T47D (cell line): ENCODE data around the gene LRIG1.

Source experiments
- DNase-seq, 2 experiments: peaks; one replicate each; pipeline versions ENCODE4 v3.0.0 to v3.0.0-alpha.2; 2011 to 2012; ENCODE audit warnings: low read depth in 1 of 2, low spot score in 1 of 2
- JUND ChIP-seq: IDR thresholded peaks from 2 replicates; pipeline ENCODE4 v1.6.1; 2012; ENCODE audit warnings: low read depth
- in situ Hi-C: cut with HindIII; loops from 2 replicates; pipeline ENCODE4 v1.10.0; 2016; ENCODE audit warnings: low sequenced_read_pairs, low pct_unique_long_range_greater_than_20kb

LRIG1 gene

GRCh38 chr3:66492071-66492470 lies 8.8 kb downstream of the LRIG1 start:
- in situ Hi-C loops = no loop called here
- TF ChIP-seq JUND = no peak
- no peak for DNase-seq

- no peak for TF ChIP-seq JUND
- in situ Hi-C loops = no loop called here
- no peak for DNase-seq
Observed at GRCh38 chr3:66490984-66491383, 9.8 kb downstream of the LRIG1 start.

- in situ Hi-C loops = no loop called here
- DNase-seq = no peak
- no peak for TF ChIP-seq JUND
Observed at GRCh38 chr3:66490214-66490613, 10.6 kb downstream of the LRIG1 start.

DNA sequence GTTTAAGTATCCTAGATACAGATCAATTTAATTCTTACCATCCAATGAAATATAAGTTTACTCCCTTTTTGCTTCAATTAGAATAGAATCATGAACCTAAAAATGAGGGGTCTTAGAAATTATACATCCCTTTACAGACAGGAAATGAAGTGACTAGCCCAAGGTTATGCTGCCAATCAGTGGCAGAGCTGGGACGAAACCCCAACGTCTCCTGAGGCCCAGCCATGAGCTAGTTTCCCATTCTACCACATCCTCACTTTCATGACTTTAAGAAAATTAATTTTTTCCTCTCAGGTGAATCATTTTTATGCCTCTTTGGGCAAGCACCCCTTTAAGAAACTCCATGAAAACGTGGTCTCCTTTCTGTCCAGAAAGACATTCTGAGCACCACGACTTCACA lies 11.2 kb downstream of the LRIG1 start:
- no peak for TF ChIP-seq JUND
- DNase-seq = no peak
- in situ Hi-C loops = no loop called here

- no peak for TF ChIP-seq JUND
- in situ Hi-C loops = no loop called here
- no peak for DNase-seq
Observed at GRCh38 chr3:66489115-66489514, 11.7 kb downstream of the LRIG1 start.

DNA sequence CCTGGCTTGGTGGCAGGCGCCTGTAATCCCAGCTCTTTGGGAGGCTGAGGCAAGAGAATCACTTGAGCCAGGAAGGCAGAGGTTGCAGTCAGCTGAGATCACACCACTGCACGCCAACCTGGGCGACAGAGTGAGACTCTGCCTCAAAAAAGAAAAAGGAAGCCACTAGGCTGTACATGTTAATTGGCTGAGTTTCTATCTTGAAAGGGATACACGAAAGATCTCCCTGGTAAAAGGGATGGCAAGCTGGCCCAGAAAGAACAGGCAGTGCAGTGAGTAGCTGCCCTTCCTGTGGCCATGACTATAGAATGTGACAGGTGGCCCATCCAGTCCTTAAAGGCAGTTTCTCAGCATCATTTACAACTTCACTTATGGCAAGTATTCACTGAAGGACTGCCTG lies 12.3 kb downstream of the LRIG1 start:
- no peak for TF ChIP-seq JUND
- in situ Hi-C loops = no loop called here
- no peak for DNase-seq

DNA sequence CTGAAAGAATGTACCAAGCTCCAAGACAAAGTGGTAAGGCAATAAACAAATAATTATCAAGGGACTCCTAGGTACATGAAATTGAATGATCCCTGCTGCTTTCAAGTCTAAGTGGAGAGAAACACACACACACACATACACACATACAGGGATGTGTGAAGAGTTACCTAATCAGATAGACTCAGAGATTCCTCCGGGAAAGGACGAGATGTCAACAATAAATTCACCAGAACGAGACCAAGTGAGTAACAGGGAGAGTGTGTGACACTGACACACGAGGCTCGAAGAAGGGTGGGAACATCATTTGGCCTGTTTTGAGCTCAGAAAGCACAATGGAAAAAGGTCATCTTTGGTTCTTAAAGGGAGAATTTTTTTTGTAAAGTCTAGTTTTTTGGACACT lies 13.4 kb downstream of the LRIG1 start:
- DNase-seq = no peak
- in situ Hi-C loops = no loop called here
- no peak for TF ChIP-seq JUND

DNA sequence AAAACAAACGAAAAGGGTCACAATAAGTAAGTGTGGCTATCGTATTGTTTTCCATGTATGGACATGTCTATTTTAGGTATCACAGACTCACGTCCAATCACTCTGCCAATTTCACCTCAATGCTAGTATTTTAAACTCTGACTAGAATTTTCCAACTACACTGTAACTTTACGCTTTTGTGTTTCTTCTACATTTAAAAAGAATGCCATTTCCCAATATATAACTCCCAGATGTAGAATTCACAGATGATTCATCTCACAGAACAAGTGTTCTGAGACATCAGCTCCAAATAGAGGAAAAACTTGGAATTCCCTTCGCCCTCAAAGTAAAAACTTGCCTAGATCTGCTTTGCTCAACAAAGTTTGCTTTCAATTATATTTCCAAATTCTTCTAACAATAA lies 14.2 kb downstream of the LRIG1 start:
- TF ChIP-seq JUND = no peak
- no peak for DNase-seq
- in situ Hi-C loops = no loop called here

DNA sequence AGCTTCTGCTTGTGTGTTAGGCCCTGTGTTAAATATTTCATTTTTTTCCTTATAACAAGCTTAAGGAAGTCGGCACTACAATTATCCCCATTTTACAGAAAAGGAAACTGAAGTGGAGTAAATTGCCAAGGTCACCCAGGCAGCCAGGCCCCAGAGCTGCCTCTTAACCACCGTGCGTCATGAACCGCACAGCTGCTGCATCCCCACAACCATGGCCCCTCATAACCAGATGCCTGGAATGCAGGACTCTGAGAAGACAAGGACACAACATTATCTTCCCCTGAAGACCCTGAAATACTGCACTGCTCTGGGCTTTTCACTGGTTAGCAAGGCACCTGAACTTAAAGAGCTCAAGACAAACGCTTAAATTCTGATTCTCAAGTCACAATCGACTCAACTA lies 14.6 kb downstream of the LRIG1 start:
- DNase-seq = no peak
- TF ChIP-seq JUND = no peak
- in situ Hi-C loops = no loop called here

DNA sequence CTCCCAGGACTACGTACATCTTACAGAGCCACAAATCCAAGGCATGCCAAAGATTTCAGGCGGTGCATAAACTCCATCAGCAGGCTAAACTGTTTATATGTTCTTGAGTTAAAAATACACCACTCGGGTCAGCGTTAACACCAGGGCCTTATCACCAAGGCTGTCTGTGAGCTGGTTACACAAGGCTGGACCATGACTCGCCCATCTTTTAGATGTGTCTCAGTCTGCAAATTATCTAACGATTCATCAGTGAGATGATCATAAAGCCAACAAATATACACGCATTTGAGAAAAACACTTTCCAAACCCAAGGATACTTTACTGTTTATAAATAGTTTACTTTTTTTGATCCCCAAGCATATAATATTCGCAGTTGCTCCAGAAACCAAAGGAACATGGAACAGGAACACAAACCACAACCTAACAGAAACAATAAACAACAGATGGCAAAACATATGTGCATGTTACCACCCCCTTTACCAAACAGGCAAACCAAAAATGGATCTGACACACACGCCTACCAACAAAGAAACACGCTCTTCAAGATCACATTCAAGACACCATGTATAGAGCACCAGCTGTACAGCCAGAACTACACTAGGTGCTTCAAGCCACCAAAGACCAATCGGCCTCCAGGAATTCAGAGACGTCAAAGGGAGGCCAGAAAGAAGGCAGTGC lies 15.4 kb downstream of the LRIG1 start:
- DNase-seq = no peak
- in situ Hi-C loops = no loop called here

DNA sequence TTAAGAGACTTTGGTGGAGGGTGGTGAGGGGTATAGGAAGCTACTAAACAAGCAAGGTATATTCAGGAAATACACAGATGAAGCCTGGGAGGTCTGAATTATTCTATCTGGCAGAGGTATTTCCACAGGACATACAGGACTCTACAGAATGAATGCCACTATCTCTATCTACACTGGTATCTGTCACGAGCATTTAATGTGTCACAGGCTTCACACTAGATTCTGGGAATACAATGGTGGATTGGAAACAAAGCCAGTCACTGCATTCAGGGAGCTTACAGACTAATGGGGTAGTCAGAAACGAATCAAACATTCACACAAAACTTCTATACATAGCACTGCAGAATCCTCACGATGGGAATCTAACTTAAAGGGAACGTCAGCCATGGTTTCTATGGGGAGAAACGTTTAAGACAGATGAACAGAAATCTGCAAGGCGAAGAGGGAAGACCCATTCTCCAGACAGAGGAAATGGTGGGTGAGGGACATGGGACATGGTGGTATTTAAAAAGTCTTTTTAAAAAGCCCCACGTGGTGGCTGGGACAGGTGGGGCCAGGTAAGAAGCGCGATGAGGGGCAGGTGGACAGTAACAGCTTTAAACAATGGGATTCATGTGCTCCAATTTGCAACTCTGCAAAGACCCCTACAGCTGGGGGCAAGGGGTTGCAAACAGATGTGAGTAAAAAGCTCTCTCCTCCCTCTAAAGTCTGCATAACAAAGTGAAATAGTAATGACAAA lies 16.5 kb downstream of the LRIG1 start:
- no peak for TF ChIP-seq JUND
- no peak for DNase-seq
- in situ Hi-C loops = no loop called here

More for the DNA sequence above, 15.4 kb downstream of the LRIG1 start:
- no peak for TF ChIP-seq JUND

DNA sequence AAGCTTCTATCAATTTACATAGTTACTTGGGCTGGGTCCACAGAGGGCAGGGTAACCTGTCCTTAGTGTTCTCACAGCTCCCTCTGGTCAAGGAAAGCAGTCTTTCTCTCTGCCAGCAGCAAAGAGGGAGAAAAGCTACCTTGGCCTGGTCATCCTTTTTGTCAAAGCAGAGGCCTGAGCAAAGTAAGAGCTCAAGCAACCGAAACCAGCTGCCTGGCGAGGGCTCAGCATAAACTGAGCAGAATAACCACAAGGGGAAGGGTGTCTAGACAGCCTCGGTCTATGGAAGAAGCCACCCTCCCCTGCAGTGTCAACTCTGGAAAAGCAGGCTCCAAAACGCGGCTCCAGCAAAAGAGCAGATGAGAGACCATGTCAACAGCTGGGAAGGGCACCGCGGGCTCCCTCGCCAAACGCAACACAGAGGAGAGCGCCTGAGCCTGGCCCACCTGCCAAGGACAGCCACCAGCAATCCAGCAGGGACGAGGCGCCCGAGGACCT lies 17.4 kb downstream of the LRIG1 start:
- no peak for TF ChIP-seq JUND
- in situ Hi-C loops = no loop called here
- DNase-seq = peak in 1 of 2 experiments; percentile 59

GRCh38 chr3:66483006-66483405 lies 17.8 kb downstream of the LRIG1 start:
- DNase-seq = no peak
- in situ Hi-C loops = no loop called here

More at GRCh38 chr3:66483006-66483405, 17.8 kb downstream of the LRIG1 start:
- TF ChIP-seq JUND = no peak
